ENCODE data around the gene FAM135A. TPM values are rescaled to one million over a fixed set of nuclear protein-coding genes. Genes with fewer than 3 reads are reported as not detected.

Gene FAM135A
- total and polyA plus RNA-seq, 5 donors from 2014 or later, result 3.1 to 10.1 (median 3.8) TPM

GRCh38 chr6:70376628-70377027, 36.7 kb upstream of the FAM135A start:
- peaks cover 11% of the 10 kb centered on the region for H3K27me3 ChIP-seq (ENCODE audit: control insufficient read depth, insufficient read depth, low read length)
- ATAC-seq (ENCODE audit: low read depth in 2 of 2) (no peak), DNase-seq (no peak)
- no peaks in the 10 kb centered on the region for H3K4me1 ChIP-seq (ENCODE audit: control insufficient read depth, insufficient read depth, low read length, poor library complexity, severe bottlenecking)
- no peak overlapping the region for H3K27ac Mint-ChIP-seq
- peaks cover 0 to 3% (median 0%) of the 10 kb centered on the region in 7 donors for H3K9me3 Mint-ChIP-seq
- no peak overlapping the region for H3K4me3 ChIP-seq (ENCODE audit: low read depth, low read length)
- no peaks in the 10 kb centered on the region for H3K4me1 Mint-ChIP-seq
- H3K27ac ChIP-seq (ENCODE audit: insufficient read depth, low read length, poor library complexity, severe bottlenecking), result no peak overlapping the region
- H3K27me3 Mint-ChIP-seq, result peaks cover 19% of the 10 kb centered on the region
- H3K36me3 ChIP-seq (ENCODE audit: control insufficient read depth, insufficient read depth, low read length), result no peaks in the 10 kb centered on the region
- H3K36me3 Mint-ChIP-seq, result no peaks in the 10 kb centered on the region
- H3K4me3 Mint-ChIP-seq, result no peak overlapping the region
- no peaks in the 10 kb centered on the region for H3K9me3 ChIP-seq (ENCODE audit: control insufficient read depth in 2 of 2, low read length in 2 of 2)

- Mint-ChIP-seq H3K4me1 (no peaks in the 10 kb centered on the region), H3K4me3 (no peak overlapping the region), H3K27me3 (peaks cover 18% of the 10 kb centered on the region), H3K27ac (no peak overlapping the region), H3K36me3 (no peaks in the 10 kb centered on the region), H3K9me3 (peaks cover 0 to 3% (median 0%) of the 10 kb centered on the region in 7 donors)
- Histone ChIP-seq H3K4me1 (ENCODE audit: control insufficient read depth, insufficient read depth, low read length, poor library complexity, severe bottlenecking) (no peaks in the 10 kb centered on the region), H3K27me3 (ENCODE audit: control insufficient read depth, insufficient read depth, low read length) (peaks cover 11% of the 10 kb centered on the region), H3K4me3 (ENCODE audit: low read depth, low read length) (no peak overlapping the region), H3K36me3 (ENCODE audit: control insufficient read depth, insufficient read depth, low read length) (no peaks in the 10 kb centered on the region), H3K27ac (ENCODE audit: insufficient read depth, low read length, poor library complexity, severe bottlenecking) (no peak overlapping the region), H3K9me3 (ENCODE audit: control insufficient read depth in 2 of 2, low read length in 2 of 2) (no peaks in the 10 kb centered on the region)
- ATAC-seq (ENCODE audit: low read depth in 2 of 2) (no peak), DNase-seq (no peak)
These were observed 35.9 kb upstream of the FAM135A start for GRCh38 chr6:70377372-70377771.

DNA sequence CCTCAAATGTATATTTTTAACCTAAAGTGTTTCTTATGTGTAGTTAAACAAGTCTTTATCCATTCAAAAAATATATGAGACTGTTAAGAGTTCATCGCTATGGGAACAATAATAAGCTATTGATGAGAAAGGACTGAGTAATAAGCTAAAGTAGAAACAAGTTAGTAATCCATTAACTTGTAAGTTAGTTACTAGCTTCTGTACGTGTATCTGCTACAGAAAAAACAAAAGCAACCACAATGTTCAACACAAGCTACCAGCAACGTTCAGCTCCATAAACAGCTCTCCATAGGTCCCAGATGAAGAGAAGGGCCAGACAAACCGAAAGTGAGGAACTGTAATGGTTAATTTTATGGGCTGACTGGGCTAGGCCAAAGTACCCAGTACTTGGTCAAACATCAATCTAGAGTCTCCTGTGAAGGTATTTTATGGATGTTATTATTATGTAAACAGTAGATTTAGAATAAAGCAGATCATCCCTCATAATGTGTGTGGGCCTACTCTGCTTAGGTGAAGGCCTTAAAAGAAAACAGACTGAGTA, 33.8 kb upstream of the FAM135A start:
- H3K27ac Mint-ChIP-seq, result no peak overlapping the region
- Histone ChIP-seq H3K9me3 (ENCODE audit: control insufficient read depth in 2 of 2, low read length in 2 of 2) (no peaks in the 10 kb centered on the region), H3K36me3 (ENCODE audit: control insufficient read depth, insufficient read depth, low read length) (no peaks in the 10 kb centered on the region), H3K4me3 (ENCODE audit: low read depth, low read length) (no peak overlapping the region), H3K27me3 (ENCODE audit: control insufficient read depth, insufficient read depth, low read length) (peaks cover 5% of the 10 kb centered on the region), H3K4me1 (ENCODE audit: control insufficient read depth, insufficient read depth, low read length, poor library complexity, severe bottlenecking) (no peaks in the 10 kb centered on the region), H3K27ac (ENCODE audit: insufficient read depth, low read length, poor library complexity, severe bottlenecking) (no peak overlapping the region)
- no peaks in the 10 kb centered on the region for H3K36me3 Mint-ChIP-seq
- DNase-seq (no peak), ATAC-seq (ENCODE audit: low read depth in 2 of 2) (no peak)
- no peaks in the 10 kb centered on the region for H3K4me1 Mint-ChIP-seq
- H3K4me3 Mint-ChIP-seq, result no peak overlapping the region
- peaks cover 0 to 3% (median 0%) of the 10 kb centered on the region in 7 donors for H3K9me3 Mint-ChIP-seq
- H3K27me3 Mint-ChIP-seq, result peaks cover 16% of the 10 kb centered on the region

GRCh38 chr6:70380252-70380651, 33.1 kb upstream of the FAM135A start:
- Histone ChIP-seq H3K4me3 (ENCODE audit: low read depth, low read length) (no peak overlapping the region), H3K27ac (ENCODE audit: insufficient read depth, low read length, poor library complexity, severe bottlenecking) (no peak overlapping the region), H3K4me1 (ENCODE audit: control insufficient read depth, insufficient read depth, low read length, poor library complexity, severe bottlenecking) (no peaks in the 10 kb centered on the region), H3K36me3 (ENCODE audit: control insufficient read depth, insufficient read depth, low read length) (no peaks in the 10 kb centered on the region), H3K27me3 (ENCODE audit: control insufficient read depth, insufficient read depth, low read length) (peaks cover 6% of the 10 kb centered on the region), H3K9me3 (ENCODE audit: control insufficient read depth in 2 of 2, low read length in 2 of 2) (no peaks in the 10 kb centered on the region)
- ATAC-seq (ENCODE audit: low read depth in 2 of 2) (no peak), DNase-seq (no peak)
- Mint-ChIP-seq H3K36me3 (no peaks in the 10 kb centered on the region), H3K4me3 (no peak overlapping the region), H3K27me3 (peaks cover 18% of the 10 kb centered on the region), H3K27ac (no peak overlapping the region), H3K4me1 (no peaks in the 10 kb centered on the region), H3K9me3 (peaks cover 0 to 3% (median 0%) of the 10 kb centered on the region in 7 donors)

DNA sequence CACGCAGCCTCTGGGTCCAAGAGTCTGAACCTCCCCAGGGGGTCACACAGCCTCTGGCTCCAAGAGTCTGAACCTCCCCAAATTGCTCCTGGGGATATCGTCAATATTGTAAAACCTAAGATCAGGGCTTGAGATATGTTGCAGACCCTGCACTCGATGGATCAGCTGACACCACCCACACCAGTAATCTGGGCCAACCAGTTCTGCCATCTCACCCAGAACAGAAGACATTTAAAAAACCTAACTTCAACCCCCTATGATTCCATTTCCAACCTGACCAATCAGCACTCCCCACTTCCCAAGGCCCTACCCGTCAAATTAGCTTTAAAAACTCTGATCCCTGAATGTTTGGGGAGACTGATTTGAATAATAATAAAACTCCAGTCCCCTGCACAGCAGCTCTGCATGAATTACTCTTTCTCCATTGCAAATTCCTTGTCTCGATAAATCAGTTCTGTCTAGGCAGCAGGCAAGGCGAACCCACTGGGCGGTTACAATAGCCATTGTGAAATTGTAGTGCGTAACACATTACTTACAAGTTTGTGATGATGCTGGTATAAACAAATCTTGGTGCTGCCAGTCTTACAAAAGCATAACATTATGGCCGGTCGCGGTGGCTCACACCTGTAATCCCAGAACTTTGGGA, 32.4 kb upstream of the FAM135A start:
- peaks cover 4% of the 10 kb centered on the region for H3K27me3 ChIP-seq (ENCODE audit: control insufficient read depth, insufficient read depth, low read length)
- no peaks in the 10 kb centered on the region for H3K9me3 ChIP-seq (ENCODE audit: control insufficient read depth in 2 of 2, low read length in 2 of 2)
- no peak overlapping the region for H3K4me3 ChIP-seq (ENCODE audit: low read depth, low read length)
- H3K36me3 Mint-ChIP-seq, result no peaks in the 10 kb centered on the region
- H3K36me3 ChIP-seq (ENCODE audit: control insufficient read depth, insufficient read depth, low read length), result no peaks in the 10 kb centered on the region
- ATAC-seq (ENCODE audit: low read depth in 2 of 2) (no peak), DNase-seq (no peak)
- peak overlapping the region in 1 of 3 donors; percentile 22 for H3K27ac Mint-ChIP-seq
- peaks cover 0 to 1% (median 0%) of the 10 kb centered on the region in 7 donors for H3K9me3 Mint-ChIP-seq
- no peak overlapping the region for H3K27ac ChIP-seq (ENCODE audit: insufficient read depth, low read length, poor library complexity, severe bottlenecking)
- no peaks in the 10 kb centered on the region for H3K4me1 Mint-ChIP-seq
- peaks cover 16% of the 10 kb centered on the region for H3K27me3 Mint-ChIP-seq
- no peaks in the 10 kb centered on the region for H3K4me1 ChIP-seq (ENCODE audit: control insufficient read depth, insufficient read depth, low read length, poor library complexity, severe bottlenecking)
- no peak overlapping the region for H3K4me3 Mint-ChIP-seq

GRCh38 chr6:70381417-70381782, 31.9 kb upstream of the FAM135A start:
- Mint-ChIP-seq H3K27ac (no peak overlapping the region), H3K4me1 (no peaks in the 10 kb centered on the region), H3K27me3 (peaks cover 14% of the 10 kb centered on the region), H3K4me3 (no peak overlapping the region), H3K9me3 (peaks cover 0 to 1% (median 0%) of the 10 kb centered on the region in 7 donors), H3K36me3 (no peaks in the 10 kb centered on the region)
- peaks cover 2% of the 10 kb centered on the region for H3K27me3 ChIP-seq (ENCODE audit: control insufficient read depth, insufficient read depth, low read length)
- H3K9me3 ChIP-seq (ENCODE audit: control insufficient read depth in 2 of 2, low read length in 2 of 2), result no peaks in the 10 kb centered on the region
- ATAC-seq (ENCODE audit: low read depth in 2 of 2), result no peak
- no peak for DNase-seq
- H3K4me3 ChIP-seq (ENCODE audit: low read depth, low read length), result no peak overlapping the region
- H3K36me3 ChIP-seq (ENCODE audit: control insufficient read depth, insufficient read depth, low read length), result no peaks in the 10 kb centered on the region
- no peaks in the 10 kb centered on the region for H3K4me1 ChIP-seq (ENCODE audit: control insufficient read depth, insufficient read depth, low read length, poor library complexity, severe bottlenecking)
- no peak overlapping the region for H3K27ac ChIP-seq (ENCODE audit: insufficient read depth, low read length, poor library complexity, severe bottlenecking)

GRCh38 chr6:70385901-70386300, 27.4 kb upstream of the FAM135A start:
- H3K27ac Mint-ChIP-seq, result no peak overlapping the region
- H3K4me3 ChIP-seq (ENCODE audit: low read depth, low read length), result no peak overlapping the region
- no peak overlapping the region for H3K4me3 Mint-ChIP-seq
- H3K9me3 ChIP-seq (ENCODE audit: control insufficient read depth in 2 of 2, low read length in 2 of 2), result no peaks in the 10 kb centered on the region
- H3K27me3 ChIP-seq (ENCODE audit: control insufficient read depth, insufficient read depth, low read length), result peaks cover 8% of the 10 kb centered on the region
- ATAC-seq (ENCODE audit: low read depth in 2 of 2), result no peak
- H3K4me1 Mint-ChIP-seq, result no peaks in the 10 kb centered on the region
- H3K36me3 Mint-ChIP-seq, result no peaks in the 10 kb centered on the region
- peaks cover 9% of the 10 kb centered on the region for H3K27me3 Mint-ChIP-seq
- H3K9me3 Mint-ChIP-seq, result peaks cover 0 to 1% (median 0%) of the 10 kb centered on the region in 7 donors
- DNase-seq, result no peak
- no peaks in the 10 kb centered on the region for H3K4me1 ChIP-seq (ENCODE audit: control insufficient read depth, insufficient read depth, low read length, poor library complexity, severe bottlenecking)
- no peak overlapping the region for H3K27ac ChIP-seq (ENCODE audit: insufficient read depth, low read length, poor library complexity, severe bottlenecking)
- no peaks in the 10 kb centered on the region for H3K36me3 ChIP-seq (ENCODE audit: control insufficient read depth, insufficient read depth, low read length)

- H3K4me1 ChIP-seq (ENCODE audit: control insufficient read depth, insufficient read depth, low read length, poor library complexity, severe bottlenecking), result no peaks in the 10 kb centered on the region
- H3K36me3 Mint-ChIP-seq, result no peaks in the 10 kb centered on the region
- H3K4me3 ChIP-seq (ENCODE audit: low read depth, low read length), result no peak overlapping the region
- DNase-seq, result no peak
- no peaks in the 10 kb centered on the region for H3K36me3 ChIP-seq (ENCODE audit: control insufficient read depth, insufficient read depth, low read length)
- no peak for ATAC-seq (ENCODE audit: low read depth in 2 of 2)
- no peak overlapping the region for H3K27ac ChIP-seq (ENCODE audit: insufficient read depth, low read length, poor library complexity, severe bottlenecking)
- no peak overlapping the region for H3K27ac Mint-ChIP-seq
- no peak overlapping the region for H3K4me3 Mint-ChIP-seq
- peaks cover 0 to 1% (median 0%) of the 10 kb centered on the region in 7 donors for H3K9me3 Mint-ChIP-seq
- peaks cover 25% of the 10 kb centered on the region for H3K27me3 Mint-ChIP-seq
- no peaks in the 10 kb centered on the region for H3K4me1 Mint-ChIP-seq
- peaks cover 18% of the 10 kb centered on the region for H3K27me3 ChIP-seq (ENCODE audit: control insufficient read depth, insufficient read depth, low read length)
- H3K9me3 ChIP-seq (ENCODE audit: control insufficient read depth in 2 of 2, low read length in 2 of 2), result no peaks in the 10 kb centered on the region
These were observed 24.5 kb upstream of the FAM135A start for GRCh38 chr6:70388814-70389213.

All from CD4-positive, CD25-positive, alpha-beta regulatory T cell (primary cell).